ENCODE measurements around the gene SORCS2. TPM values are rescaled to one million over a fixed set of nuclear protein-coding genes. Genes with fewer than 3 reads are reported as not detected.

Gene SORCS2
- total RNA-seq, 1 donor from 2014 or later = 6.9 TPM

DNA sequence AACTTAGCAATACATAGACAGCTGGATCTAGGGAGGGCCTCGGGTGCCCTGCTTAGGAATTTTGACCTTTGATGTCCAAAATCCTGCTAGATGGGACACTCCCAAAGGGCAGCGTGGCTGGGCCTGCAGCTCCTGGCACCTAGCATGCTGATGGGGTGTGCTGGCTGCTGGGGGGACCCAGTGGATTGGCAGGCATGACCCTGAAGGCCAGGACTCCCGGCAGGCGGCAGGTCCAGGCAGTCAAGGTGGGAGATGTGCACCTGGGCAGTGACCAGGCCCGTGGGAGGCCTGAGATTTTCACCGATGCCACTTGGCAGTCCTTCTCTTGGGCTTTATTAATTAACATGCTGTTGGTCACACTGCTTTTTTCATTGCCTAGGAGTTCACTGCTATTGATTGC lies 158.1 kb downstream of the SORCS2 start:
- intact Hi-C loops (cut with DNase I) = no loop called here
- DNase-seq (ENCODE audit: low spot score) = no peak

DNA sequence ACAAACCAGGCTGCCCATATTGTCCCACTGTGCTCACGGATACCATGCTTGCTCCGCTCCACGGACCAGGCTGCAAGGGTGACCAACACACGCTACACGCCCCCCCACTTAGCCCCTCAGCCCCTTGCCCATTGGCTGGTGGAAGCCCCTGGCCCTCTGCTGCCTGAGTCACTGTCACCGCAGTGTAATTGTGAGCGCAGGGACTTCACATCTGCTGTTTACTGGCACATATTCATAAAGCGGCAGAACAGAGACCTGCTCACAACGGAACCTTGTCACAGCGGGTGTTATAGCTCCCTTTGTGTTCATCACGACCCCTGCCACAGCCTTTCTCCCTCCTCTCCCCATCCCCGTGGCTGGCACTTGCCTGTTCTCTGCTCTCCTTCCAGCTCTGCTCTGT lies 158.7 kb downstream of the SORCS2 start:
- DNase-seq (ENCODE audit: low spot score) = no peak
- intact Hi-C loops (cut with DNase I) = no loop called here

DNA sequence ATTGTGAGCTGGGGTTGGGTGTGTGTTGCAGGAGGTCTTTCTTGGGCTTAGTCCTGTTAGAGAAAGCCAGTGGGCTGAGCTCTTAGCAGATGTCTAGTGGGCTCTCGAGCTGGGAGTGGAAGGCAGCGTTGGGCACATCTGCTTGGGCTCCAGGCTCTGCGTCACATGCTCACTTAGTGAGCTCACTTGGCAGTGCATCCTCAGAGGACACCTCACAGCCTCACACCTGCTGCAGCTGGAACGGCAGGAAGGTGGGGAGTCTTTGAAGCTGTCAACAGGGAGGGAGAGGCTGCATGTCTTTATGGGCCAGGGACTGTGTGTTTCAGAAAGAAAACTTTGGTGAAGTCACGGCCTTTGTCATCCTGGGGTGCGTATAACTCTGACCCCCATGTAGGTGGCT lies 160.1 kb downstream of the SORCS2 start:
- intact Hi-C loops (cut with DNase I) = no loop called here
- DNase-seq (ENCODE audit: low spot score) = no peak

DNA sequence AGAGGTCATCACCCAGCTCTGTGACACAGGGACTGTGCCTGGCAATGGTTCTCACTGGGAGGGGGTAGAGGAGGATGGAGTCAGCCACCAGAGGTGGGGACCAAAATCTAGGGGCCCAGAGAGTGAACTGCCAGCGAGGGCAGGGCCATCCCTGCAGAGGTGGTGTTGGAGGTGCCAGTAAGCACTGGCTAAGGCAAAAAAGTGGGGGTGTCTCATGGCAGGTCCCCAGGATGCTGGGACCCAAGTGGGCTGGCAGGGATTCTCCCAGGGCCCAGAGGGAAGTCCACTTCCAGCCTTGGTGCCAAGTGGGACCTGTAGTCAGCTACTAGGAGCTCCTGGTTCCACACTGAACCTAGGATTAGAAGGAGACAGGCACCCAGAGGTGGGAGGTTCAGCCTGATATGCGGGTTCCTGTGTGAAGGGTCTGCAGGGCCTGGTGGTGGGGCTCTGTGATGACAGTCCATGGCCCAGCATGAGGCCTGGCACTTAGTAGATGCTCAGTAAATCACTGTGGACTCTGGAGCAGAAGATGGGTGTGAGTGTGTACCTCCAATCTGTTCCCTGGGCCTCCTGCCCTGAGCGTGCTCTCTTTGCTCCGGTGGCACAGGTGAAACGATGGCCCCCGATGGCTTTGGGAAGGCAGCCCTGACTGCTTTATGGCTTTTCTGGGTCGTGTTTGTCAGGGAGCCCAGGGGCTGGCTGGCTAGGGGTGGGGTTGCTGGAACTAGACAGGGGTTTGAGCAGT lies 160.9 kb downstream of the SORCS2 start:
- intact Hi-C loops (cut with DNase I) = no loop called here
- DNase-seq (ENCODE audit: low spot score) = no peak

DNA sequence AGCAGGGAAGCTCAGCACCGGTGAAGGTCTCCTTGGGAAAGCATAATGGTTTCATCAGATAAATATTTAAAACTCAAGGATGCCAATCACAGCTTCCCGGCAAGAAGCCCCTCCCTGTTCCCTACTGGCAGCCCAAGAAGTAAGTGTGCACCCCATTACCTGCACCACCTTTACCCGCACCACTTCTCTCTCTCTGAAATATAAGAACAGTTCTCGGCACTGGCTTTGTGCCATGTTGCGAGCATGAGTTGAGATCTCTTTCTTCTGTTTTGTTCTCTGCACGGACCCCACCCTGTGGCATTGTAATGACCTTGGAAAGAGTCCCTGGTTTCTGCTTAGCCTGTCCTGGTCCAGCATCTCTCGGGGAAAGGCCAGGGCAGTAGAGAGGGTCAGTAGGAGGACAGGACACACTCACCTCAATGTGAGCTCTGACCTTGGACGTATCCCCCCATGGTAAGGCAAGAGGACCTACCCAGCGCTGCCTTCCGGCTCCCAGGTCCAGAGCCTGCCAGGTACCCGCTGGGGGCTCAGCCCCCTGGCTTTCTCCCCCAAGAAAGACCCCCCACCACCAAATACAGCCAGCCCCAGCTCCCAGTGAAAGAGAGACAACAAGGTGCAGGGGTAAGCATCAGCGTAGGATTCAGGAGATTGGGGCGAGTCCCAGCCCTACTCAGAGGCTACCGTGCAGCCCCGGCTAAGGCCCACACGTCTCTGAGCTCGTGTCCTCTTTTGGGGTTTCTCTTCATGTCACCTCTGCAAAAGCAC lies 161.7 kb downstream of the SORCS2 start:
- intact Hi-C loops (cut with DNase I) = no loop called here
- DNase-seq (ENCODE audit: low spot score) = no peak

DNA sequence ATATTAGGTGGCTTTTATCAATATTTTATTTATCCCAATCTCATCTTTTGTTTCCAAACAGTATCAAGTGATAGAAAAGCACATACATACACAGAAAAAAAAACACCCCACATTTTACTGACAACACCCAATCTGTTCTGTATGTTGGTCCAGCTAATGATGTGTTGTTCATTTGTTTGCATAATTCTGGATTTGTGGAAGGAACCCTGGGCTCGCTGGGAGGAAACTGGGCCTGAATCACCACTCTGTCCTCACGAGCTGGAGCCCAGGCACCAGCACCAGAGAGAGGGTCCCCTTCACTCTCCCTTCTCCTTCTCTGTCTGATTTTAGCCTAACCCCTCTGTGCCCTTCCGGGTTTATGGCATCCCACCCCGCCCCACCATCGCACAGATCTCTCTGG lies 162.6 kb downstream of the SORCS2 start:
- DNase-seq (ENCODE audit: low spot score) = no peak
- intact Hi-C loops (cut with DNase I) = no loop called here

DNA sequence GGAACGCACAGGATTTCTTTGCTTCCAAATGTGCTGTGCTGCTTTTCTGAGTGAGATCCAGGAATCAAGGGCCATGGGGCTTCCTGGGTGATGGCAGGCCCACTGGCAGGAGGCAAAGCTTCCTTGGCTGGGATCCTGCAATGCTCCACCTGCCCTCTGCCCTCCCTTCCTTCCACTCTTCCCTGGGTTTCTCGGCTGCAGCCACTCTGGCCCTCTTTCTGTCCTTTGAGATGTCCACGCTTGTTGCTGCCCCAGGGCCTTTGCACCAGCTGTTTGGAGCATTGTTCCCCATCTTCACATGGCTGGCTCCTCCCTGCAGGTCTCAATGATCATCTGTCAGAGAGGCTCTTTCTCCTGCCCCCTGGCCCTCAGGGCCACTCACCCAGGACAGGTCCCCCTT lies 163.5 kb downstream of the SORCS2 start:
- intact Hi-C loops (cut with DNase I) = no loop called here
- DNase-seq (ENCODE audit: low spot score) = no peak

DNA sequence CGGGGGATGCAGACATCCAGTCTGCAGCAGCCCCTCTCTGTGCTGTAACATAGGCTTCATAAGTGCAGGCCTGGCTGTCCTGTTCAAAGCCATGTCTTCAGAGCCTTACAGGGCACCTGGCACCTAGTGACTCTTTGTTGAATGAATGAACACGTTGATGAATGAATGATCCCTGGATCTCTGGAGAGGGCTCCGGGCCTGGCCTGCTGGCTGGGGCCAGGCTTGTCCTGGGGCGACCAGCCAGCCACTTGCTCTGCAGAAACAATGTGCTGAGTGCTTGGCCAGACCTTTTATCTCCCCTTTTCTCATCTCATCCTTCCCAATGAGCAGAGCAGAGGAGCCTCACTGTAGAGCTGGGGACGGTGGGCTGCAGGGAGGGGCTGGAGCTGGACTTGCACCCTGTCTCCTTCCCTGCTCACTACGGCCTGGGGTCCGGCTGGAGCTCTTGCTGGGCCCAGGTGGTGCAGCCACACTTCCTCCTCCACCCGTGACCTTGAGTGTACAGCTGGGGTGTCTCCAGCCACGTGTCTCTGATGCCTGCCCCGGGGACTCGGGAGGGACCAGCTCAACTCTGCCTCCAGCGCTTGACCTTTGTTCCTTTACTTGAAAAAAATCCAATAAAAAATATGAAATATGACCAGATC lies 164.5 kb downstream of the SORCS2 start:
- no peak for DNase-seq (ENCODE audit: low spot score)
- intact Hi-C loops (cut with DNase I) = no loop called here

DNA sequence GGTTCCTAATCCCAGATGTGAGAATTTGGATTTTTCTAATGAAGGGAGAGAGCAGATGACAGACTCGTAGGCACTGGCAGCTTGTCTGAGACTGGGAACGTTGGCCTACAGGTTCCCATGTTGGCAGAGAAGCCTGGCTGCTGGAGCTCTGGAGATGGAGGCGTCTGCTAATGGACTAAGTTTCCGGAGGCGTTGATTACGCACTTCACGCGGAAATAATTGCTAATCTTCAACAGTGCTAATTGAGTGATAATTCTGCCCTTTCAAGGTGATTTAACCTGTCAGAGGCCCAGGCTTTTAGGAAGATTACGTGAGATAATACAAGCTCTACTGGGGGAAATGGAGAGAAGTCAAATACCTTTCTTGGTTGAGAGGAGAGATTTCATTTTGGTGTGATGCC lies 165.0 kb downstream of the SORCS2 start:
- intact Hi-C loops (cut with DNase I) = no loop called here
- no peak for DNase-seq (ENCODE audit: low spot score)

DNA sequence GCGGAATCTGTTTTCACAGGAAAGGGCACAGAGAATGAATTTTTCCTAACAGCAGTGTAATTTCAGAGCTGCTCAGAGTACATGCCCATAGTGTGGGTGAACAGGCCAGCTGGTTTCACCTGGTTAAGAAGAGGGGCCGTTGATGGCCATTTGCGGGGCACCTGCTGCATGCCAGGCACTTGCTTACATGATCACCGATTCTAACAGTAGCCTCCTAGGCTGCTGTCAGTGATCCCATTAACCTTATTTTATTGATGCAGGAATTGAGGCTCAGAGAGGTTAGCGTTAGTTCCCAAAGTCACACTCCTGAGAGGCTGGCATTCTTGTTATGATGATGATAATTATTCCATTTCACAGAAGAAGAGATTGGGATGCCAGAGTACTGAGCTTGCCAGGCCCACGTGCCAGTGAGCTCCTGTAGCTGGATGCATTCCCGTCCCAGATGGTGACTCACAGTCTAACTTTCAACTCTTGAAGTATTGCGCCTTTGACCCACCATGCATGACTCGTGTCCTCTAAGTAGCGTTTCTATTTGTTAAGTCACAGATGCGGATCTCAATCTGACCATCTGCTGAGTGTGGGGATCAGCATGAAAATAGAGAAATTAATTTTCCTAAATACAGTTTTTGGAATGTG lies 165.9 kb downstream of the SORCS2 start:
- peak; percentile 83 for DNase-seq (ENCODE audit: low spot score)
- intact Hi-C loops (cut with DNase I) = no loop called here

DNA sequence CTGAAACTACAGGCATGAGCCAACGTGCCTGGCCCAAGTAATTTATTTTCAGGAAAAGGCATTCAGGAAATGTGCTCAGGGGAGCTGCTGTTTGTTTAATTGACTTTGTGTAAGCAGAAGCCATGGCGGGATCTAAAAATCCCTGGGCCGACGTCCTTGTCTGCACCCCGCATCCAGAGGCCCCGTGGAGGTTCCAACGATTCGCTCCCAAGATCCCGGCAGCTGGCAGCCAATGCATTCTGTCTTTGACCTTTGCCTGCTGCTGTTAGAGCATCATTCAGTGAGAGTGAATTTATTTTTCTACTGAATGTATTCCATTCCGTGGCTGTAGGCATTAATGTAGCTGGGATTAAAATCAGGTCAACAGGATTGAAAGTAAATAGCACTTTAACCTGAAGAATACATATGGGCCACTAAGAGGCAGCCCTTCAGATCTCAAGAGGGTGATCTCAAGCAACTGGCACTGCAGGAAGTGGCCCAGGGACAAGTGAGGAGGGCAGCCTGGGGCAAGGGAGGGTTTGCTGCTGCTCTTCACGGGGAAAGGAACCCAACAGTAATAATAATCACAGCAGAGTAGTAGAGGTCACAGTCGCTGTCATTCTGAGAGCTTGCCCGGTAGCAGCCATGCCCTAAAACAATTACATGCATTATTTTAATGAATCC lies 167.2 kb downstream of the SORCS2 start:
- no peak for DNase-seq (ENCODE audit: low spot score)
- intact Hi-C loops (cut with DNase I) = no loop called here

DNA sequence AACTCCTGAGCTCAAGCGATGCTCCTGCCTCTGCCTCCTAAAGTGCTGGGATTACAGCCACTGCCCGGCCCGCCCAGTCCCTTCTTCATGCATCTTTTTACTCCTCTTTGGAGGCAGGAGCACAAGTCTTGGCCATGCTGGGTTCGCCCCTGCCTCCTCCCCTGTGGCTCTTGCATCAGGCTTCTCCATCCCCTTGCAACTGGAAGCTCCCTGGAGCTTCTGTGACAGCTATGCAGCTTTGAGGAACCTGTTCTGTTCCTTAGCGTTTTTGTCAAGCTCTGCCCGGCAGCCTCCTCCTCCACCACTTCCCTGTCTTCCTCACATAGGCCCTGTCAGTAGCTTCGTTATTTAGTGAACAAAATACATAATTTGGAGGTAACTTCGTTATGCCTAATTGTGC lies 168.5 kb downstream of the SORCS2 start:
- DNase-seq (ENCODE audit: low spot score) = no peak
- intact Hi-C loops (cut with DNase I) = no loop called here

DNA sequence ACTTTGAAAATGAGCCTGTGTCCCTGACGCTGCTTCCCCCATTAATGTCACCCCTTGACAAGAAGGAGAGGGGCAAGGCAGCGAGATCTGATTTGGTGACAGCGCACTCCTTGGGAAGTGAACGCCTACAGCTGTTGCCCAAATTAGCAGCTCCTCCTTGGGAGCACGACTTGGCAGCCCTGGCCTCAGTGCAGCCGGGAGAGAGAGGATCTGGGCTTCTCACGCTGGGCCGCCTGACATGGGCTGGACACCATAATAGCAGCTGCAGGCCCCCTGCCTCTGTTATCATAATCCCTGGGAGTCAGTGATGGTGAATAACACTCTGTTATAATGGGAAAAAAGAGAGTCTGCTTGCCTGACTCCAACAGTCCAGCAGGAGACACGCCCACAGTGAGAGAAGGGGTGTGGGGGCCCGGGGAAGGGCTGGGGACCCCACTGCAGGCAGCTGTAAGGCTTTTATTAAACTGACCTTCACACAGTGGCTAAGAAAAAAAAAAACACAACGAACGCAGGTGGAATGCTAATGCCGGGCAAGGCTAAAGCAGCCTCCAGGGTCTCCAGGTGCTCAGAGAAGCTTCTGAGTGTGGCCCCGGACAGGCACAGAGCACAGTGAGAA lies 169.1 kb downstream of the SORCS2 start:
- intact Hi-C loops (cut with DNase I) = no loop called here
- no peak for DNase-seq (ENCODE audit: low spot score)

DNA sequence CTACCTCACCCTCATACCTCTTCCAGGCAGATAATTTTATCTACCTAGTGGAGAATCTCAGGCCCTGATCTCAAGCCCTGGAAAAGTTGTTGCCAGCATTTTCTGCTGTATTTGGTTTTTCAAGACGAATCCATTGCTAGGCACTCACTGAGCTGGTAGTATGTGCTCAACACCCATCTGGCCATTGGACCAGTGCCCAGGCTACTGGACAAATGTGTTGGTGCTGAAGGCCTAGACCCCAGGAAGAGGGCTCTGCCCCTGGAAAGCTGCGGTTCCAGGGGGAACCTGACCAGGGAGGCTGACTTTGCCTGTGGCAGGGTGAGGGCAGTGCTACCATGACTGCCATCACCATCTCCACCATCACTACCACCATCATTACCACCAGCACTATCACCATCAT lies 170.0 kb downstream of the SORCS2 start:
- DNase-seq (ENCODE audit: low spot score) = no peak
- intact Hi-C loops (cut with DNase I) = no loop called here

DNA sequence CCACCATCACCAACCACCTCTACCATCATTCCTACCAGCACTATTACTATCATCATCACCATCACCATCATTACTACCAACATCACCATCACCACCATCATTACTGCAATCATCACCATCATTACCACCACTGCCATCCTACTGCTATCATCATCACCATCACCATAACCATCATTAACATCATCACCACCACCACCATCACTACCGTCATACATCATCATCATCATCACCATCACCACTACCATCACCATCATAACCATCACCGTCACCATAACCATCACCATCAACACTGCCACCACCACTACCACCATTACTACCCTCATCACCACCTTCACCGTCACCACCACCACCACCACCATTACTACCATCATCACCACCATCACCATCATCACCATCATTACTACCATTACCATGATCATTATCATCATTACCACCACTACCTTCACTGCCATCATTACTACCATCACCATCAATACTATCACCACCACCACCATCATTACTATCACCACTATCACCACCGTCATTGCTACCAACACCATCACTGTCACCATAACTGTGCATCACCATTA lies 170.6 kb downstream of the SORCS2 start:
- DNase-seq (ENCODE audit: low spot score) = no peak
- intact Hi-C loops (cut with DNase I) = no loop called here

DNA sequence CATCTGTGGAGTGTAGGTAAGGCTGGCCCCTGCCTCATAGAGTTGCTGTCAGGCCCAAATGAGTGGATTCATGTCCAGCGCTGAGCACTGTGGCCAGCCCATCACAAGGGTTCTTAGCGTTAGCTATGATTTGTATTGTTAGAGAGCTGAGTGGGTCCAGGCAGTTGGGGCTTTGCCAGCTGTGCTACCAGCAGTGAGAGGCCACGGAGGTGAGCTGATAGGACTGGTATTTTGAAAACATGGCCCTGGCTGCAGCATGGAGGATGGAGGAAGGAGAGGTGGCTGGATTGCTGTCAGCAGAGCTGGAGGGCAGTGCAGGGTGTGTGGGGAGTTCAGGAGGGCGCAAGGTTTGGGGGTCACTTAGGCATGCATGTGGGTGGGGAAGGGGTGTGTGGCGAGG lies 172.6 kb downstream of the SORCS2 start:
- no peak for DNase-seq (ENCODE audit: low spot score)
- intact Hi-C loops (cut with DNase I) = loop anchor here (2.0 kb wide), 1 partner anchor 16 kb away; no protein-coding TSS in a partner anchor

DNA sequence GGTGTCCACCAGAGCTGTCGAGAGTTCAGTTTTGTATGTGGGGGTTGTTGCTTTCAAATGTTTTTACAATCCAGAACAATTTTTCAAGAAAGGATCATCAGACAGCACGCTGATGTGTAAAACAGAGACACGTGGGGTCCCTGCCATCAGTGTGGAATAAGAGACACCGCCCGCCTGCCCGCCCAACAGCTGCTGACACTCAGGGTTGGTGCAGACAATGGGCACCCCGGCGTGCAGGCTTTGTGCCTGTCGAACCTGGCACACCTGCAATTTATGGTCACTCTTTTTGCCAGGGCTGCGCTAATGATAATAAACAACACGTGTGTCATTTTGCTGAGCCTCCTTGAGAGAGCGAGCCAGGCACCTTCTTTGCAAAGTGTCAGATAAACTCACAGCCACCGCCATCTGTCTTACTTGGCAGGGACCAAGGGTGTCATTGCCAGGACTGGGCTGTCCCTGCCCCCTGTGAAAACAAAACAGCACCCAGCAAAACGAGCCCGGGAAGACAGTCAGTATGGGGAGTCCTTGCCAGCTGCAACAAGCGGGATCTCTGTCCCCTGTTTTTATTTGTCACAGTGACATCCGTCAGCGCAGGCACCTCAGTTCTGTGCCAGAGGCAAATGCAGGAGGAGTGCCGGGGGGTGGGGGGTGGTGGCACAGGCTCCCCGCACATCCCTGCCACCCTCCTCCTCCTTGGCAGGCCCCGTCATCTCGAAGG lies 173.3 kb downstream of the SORCS2 start:
- no peak for DNase-seq (ENCODE audit: low spot score)
- intact Hi-C loops (cut with DNase I) = loop anchor here (2.0 kb wide), 1 partner anchor 15 kb away; no protein-coding TSS in a partner anchor

DNA sequence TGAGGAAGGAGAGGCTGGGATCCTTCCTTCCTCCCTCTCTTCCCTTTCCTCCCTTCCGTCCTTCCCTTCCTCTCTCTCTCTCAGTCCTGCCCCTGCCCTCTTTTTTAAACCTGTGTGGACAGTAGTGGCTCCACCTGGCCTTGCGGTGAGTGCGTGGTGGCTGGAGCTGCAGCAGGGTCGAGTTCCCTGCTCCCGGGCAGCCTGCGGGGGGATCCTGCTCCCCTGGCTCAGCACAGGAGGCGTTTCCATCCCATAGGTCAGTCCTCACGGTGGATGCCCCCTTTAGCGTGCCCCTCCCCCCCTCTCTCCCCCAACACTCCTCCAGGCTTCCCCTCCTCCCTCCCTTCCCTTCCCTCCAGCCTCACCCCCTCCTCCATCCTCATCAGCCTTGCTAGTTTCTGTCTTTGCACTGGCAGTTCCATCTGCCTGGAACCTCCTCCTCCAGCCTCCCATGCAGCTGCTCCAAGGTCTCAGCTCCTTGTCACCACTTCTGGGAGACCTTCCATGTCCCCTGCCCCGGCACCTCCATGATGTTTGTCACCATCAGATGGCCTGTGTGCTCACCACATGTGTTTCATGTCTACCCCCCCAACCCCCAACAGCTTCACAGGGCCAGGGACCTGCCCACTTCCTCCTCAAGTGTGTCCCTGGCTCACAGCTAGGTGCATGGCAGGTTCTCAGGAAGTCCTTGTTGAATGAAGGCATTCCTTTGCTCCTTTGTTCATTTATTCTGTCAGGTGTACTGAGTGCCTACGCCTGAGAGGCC lies 174.0 kb downstream of the SORCS2 start:
- no peak for DNase-seq (ENCODE audit: low spot score)

More for the DNA sequence above, 174.0 kb downstream of the SORCS2 start:
- intact Hi-C loops (cut with DNase I) = no loop called here

Measured in cardiac septum (tissue), 1 donor.